Fibroblast of skin of right quadriceps (primary cell): ENCODE data around the gene DHDDS.
"Not testable (repeated sequence)": the region's sequence is repeated elsewhere in the genome, so short reads cannot be mapped to it uniquely, and the experiment has no call there.

Experiments used
- DNase-seq: peaks from one replicate; pipeline ENCODE4 v3.0.0-alpha.2; 2013

The DHDDS gene

DNA sequence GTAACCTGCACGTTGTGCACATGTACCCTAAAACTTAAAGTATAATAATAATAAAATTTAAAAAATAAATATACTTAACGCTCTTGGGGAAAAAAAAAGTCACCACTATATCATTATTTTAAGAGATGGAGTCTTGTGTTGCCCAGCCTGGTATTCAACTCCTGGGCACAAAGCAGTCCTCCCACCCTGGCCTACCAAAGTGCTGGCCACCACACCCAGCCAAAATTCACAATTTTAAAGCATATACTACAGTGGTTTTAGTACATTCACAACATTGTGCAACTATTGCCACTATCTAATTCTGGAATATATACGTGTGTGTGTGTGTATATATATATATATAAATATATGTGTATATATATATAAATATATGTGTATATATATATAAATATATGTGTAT, 46.0 kb downstream of the DHDDS start:
- DNase-seq = no peak

DNA sequence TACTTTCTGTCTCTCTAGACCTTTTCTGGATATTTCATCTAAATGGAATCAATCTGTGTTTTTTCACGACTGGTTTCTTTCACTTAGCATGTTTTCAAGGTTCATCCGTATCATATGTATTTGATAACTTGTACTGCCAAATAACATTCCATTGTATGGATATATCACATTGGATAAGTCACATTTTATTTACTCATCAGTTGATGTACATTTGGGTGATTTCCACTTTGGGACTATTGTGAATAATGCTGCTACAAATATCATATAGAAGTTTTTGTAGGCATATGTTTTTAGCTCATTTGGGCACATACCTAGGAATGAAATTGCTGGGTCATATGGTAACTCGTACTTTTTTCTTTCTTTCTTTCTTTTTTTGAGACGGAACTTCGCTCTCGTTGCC, 46.9 kb downstream of the DHDDS start:
- DNase-seq = no peak

DNA sequence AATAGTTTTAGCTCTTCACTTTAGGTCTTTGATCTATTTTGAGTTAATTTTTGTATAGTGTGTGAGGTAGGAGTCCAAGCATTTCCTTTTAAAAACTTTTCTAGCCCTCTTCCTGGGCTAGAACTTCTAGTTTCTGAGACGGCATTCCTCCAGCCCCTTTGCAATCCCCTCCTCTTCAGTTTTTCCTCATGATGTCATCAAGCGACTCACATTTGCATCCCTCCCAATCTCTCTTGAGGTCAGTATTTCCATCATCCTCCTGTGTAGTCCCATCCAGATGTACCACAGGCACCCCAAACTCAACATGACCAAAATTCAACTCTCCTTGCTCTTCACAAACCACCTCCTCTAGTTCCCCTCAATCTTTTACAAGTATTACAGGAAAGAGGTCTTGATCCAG, 50.8 kb downstream of the DHDDS start:
- DNase-seq = peak; percentile 66

DNA sequence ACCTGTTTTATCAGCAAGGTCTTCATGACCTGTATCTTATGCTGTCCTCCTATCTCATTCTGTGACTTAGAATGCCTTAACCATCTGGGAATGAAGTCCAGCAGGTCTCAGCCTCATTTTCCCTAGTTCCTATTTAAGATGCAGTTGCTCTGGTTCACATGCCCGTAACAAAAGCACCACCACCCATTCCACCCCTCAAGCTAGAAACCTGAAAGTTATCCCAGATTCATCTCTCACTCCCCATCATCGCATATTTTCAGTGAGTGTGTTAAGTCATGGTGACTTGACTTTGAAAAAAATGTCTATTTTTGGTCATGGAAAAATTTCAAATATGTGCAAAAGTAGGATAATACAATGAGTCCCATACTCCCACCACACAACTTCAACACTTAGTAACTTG, 51.9 kb downstream of the DHDDS start:
- peak; percentile 66 for DNase-seq

DNA sequence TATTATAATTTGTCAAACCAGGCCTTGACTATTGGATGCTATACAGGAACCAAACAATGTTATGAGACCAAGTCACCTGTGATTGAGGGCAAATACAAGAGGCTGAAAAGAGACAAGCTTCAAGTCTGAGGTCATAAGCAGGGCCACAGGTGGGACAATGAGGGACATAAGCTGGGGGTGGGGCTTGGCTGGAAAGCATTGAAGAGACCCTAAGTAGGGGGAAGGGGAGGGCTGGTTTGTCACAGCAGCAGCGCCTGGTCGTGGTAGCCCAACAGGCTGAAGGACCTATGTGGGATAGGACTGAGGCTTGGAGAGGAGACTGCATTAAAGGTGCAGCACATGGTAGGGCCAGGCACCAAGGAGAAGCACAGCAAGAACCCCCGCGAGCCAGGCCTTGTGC, 58.0 kb downstream of the DHDDS start:
- no peak for DNase-seq

DNA sequence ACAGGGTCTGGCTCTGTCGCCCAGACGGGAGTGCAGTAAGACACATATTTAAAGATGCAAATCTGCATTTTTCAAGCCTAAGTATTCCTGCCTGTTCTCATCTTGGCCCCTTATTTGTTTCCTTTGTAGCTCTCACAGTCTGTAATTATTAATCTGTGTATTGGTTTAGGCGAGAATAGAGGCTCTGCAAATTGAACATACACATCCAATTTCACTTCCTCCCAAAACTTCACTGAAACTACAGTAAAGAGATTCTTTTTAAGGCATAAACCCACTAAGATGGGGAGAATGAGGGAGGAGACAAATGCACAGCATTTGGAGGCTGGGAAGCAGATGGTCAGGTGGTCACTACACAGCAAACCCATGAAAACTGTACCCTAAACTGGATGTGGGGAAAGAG, 61.1 kb downstream of the DHDDS start:
- DNase-seq = no peak

DNA sequence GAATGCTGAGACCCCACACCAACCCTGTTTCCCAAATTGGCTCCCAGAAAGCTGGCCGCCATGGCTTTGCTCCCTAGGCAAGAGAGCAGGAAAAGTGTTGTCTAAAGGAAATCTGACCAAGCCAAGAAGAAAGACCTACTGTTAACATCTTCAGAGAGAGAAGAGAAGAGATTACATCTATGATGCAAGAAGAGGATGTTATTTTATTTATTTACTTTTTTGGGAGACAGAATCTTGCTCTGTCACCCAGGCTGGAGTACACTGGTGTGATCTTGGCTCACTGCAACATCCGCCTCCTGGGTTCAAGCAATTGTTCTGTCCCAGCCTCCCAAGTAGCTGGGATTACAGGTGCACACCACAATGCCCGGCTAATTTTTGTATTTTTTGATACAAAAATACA, 61.8 kb downstream of the DHDDS start:
- no peak for DNase-seq

DNA sequence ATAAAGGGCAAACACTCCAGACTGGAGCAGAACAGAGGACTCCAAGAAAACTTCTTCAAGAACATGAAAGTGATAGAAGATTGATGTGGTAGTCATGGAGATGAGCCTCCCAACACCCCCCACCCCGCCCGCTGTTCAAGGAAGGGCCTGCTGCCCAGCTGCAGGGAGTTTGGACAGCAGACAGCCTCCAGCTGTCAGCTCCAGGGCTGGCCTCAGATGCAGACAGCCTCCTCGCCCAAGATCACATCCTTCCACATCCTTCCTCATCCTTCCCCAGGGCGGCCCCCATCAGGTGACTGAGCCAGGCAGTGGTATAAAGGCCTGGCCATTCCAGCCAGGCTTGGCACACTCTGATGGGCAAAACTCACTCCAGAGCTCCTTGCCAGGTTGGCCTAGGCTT, 64.7 kb downstream of the DHDDS start:
- no peak for DNase-seq

DNA sequence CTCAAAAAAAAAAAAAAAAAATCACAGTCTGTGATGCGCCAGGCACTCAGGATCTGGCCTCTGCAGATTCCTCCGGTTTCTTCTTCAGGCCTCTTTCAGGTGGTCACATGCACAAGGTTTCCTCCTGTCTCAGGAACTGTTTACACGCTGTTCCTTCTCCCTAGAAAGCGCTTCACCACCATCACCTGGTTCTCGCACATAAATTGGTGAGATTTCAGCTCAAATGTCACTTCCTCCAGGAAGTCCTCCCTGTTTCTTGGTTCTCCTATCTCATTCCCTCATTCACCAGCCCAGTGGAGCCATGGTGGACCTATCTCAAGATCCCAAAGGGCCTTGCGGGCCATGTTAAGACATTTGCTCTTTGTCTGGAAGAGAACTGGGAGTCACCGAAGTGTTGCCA, 66.8 kb downstream of the DHDDS start:
- no peak for DNase-seq

DNA sequence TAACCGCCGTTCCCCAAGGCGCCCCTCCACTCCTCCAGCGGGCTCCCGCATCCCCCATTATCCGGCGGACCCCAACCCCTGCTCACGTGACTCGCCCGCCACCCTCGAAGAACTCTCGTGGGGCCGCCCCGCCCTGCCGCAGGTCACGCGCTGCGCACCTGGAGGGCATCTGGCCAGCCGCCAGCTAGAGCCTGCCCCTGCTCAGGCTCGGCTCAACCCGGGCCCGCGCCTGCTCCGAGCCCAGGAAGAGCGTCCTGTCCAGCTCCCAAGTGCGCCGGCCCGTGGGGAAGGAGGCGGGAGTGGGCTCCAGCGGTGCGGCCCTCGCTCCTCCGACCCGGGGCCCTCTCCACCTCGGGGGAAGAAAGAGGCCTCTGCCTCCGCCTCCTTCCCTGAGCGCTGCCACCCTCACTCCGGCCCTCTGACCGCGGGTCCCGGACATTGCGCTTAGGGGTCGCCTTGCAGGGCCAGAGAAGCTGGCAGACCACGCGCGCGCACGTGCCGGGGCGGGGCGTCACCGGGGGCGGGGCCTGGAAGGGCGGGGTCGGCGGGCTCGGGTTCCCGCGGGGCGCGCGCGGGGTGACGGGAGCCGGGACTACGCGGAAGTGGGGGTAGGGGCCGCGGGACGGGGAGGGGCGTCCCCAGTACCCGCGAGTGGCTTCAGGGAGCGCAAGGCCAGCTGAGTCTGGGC, 68.5 kb downstream of the DHDDS start:
- DNase-seq = peak; percentile 81

DNA sequence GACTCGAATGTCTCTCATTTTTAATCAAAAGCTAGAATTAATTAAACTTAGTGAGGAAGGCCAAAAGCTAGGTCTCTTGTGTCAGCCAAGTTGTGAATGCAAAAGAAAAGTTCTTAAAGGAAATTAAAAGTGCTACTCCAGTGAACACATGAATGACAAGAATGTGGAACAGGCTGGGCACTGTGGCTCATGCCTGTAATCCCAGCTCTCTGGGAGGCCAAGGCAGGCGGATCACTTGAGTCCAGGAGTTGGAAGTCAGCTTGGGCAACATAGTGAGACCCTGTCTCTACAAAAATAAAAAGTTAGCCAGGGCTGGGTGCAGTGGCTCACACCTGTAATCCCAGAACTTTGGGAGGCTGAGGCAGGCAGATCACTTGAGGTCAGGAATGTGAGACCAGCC, 78.6 kb downstream of the DHDDS start:
- DNase-seq = not testable (repeated sequence)

DNA sequence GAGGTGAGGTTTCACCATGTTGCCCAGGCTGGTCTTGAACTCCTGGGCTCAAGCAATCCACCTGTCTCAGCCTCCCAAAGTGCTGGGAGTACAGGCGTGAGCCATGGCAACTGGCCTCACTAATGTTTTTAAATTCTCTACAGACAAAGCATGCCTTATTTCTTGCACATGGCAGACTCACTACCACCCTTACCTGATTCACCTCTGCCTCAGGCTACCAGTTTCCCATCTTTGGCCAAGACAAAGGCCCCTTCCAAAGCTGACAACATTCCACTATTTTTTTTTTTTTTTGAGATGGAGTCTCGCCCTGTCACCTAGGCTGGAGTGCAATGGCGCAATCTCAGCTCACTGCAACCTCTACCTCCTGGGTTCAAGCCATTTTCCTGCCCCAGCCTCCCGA, 83.7 kb downstream of the DHDDS start:
- not testable (repeated sequence) for DNase-seq

DNA sequence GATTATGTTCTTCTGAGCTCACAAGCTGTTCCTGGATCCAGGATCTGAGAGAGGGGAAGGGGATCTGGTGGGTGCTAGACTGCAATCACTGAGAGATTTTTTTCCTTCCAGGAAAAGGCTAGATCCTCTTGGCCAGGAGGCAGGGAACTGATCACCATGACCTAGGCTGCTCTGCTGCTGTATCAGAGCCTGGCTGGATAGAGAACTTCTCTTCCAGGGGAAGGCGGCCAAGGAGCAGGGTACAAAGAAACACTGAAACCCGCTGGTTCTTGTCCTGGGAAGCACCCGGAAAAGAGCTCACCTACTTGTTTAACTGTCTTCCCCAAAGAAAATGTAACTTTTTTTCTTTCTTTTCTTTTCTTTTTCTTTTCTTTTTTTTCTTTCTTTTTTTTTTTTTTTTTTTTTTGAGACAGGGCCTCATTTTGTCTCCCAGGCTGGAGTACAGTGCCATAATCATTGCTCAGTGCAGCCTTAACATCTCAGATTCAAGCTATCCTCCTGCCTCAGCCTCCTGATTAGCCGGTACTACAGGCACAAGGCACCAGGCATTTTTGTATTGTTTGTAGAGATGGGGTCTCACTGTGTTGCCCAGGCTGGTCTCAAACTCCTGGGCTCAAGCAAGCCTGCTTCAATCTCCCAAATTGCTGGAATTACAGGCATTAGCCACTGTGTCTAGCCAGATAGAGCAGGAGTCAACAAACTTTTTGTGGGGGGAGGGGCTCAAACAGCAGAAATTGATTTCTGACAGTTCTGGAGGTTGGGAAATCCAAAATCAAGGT, 85.1 kb downstream of the DHDDS start:
- DNase-seq = no peak

DNA sequence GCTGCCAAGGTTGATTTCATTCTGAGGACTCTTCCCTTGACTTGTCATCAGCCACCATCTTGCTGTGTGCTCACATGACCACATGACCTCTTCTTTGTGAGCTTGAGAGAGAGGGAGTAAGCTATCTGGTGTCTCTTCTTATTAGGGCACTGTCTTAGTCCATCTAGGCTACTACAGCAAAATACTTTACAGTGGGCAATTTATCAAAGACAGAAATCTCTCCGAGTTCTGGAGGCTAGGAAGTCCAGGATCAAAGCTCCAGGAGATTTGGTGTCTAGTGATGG, 85.6 kb downstream of the DHDDS start:
- no peak for DNase-seq

DNA sequence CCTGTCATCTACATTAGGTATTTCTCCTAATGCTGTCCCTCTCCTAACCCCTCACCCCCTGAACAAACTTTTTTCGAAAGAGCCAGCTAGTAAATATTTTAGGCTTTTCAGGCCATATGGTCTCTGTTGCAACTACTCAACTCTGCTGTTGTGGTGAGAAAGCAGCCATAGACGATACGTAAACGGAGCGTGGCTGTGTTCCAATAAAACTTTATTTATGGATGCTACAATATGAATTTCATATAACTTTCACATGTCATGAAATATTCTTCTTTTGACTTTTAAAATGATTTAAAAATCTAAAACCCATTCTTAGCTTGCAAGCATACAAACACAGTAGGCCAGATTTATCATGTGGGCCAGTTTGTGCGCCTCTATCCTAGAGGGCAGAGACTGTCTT, 86.2 kb downstream of the DHDDS start:
- DNase-seq = no peak

DNA sequence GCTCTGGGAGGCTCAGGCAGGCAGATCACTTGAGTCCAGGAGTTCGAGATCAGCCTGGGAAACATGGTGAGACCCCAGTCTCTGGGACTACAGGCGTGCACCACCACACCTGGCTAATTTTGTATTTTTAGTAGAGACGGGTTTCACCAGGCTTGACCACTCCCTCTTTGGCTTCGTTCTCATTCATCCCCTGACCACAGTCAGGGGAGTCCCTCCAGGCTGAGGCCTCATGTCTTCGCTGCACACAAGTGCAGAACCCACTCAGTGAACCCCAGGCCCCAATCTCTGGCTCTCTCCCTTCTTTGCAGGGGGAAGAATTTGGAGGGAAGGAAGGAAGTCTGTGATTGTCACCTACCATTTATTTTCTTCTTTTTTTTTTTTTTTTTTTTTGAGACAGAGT, 88.2 kb downstream of the DHDDS start:
- no peak for DNase-seq
